ENCODE data around the gene TNRC6C.

GRCh38 chr17:78063489-78063888 lies 105.0 kb downstream of the TNRC6C start:
- TF ChIP-seq POLR2A (IDR thresholded peaks at IDR 0.05; ENCODE audit: low read length) (no peak), GATA1 (IDR thresholded peaks at IDR 0.05; ENCODE audit: low read depth, low read length) (no peak)

Data from erythroblast (primary cell).